Skeletal muscle satellite cell (primary cell): ENCODE measurements around the gene RCAN1.
"Not testable (repeated sequence)": the region's sequence is repeated elsewhere in the genome, so short reads cannot be mapped to it uniquely, and the experiment has no call there.

Experiments used
- H3K27me3 ChIP-seq: 2 replicates; pipeline ENCODE4 v1.7.0; 2013; ENCODE audit warnings: low read length; ENCODE audit not compliant: control insufficient read depth, insufficient read depth
- H3K36me3 ChIP-seq: 2 replicates; pipeline ENCODE4 v1.7.0; 2013; ENCODE audit warnings: mild to moderate bottlenecking, control low read depth, low read length; ENCODE audit not compliant: insufficient read depth
- H3K4me1 ChIP-seq: 2 replicates; pipeline ENCODE4 v1.7.0; 2013; ENCODE audit warnings: low read length; ENCODE audit not compliant: control insufficient read depth, insufficient read depth
- H3K4me2 ChIP-seq: 2 replicates; pipeline ENCODE4 v1.7.0; 2013; ENCODE audit warnings: mild to moderate bottlenecking, low read length
- H3K4me3 ChIP-seq: 2 replicates; pipeline ENCODE4 v1.7.0; 2013; ENCODE audit warnings: low read length
- H3K9ac ChIP-seq: 2 replicates; pipeline ENCODE4 v1.7.0; 2013; ENCODE audit warnings: mild to moderate bottlenecking, low read depth, low read length, moderate library complexity
- H3K9me3 ChIP-seq: replicated peaks from 2 replicates; pipeline ENCODE4 v1.7.0; 2013; ENCODE audit warnings: mild to moderate bottlenecking, control low read depth, low read length

Gene RCAN1

DNA sequence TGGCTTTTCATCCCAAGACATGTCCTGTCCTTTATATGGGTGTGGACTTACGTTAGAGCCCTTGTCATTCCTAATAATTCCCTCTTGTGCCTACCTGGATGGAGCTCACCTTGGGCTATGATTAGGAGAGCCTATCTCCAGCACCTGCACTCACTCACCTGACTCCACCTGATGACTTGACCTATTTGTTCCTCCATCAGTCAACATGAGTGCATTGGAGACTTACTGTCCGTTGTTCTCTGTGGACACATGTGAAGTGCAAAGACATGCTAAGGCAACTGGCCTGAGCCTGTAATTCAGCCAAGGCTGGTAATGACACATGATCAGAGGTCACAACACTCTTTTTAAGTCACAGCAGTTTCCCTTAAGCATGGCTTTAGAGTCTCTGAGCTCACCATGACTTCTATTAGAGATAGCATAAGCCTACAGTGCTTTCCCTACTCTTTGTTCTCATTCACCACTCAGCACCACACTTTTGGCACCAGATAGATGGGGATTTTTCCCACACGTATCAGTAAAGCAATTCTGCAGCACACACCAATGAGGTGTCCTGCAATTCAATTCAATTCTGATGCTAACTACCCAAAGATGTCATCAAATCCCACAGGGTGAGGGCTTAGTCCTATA, 112.3 kb downstream of the RCAN1 start:
- Histone ChIP-seq H3K36me3 (no peaks in the 10 kb centered on the region), H3K9ac (no peak overlapping the region), H3K4me1 (no peaks in the 10 kb centered on the region), H3K4me3 (no peak overlapping the region), H3K27me3 (peaks cover 65% of the 10 kb centered on the region), H3K4me2 (no peak overlapping the region), H3K9me3 (no peaks in the 10 kb centered on the region)

DNA sequence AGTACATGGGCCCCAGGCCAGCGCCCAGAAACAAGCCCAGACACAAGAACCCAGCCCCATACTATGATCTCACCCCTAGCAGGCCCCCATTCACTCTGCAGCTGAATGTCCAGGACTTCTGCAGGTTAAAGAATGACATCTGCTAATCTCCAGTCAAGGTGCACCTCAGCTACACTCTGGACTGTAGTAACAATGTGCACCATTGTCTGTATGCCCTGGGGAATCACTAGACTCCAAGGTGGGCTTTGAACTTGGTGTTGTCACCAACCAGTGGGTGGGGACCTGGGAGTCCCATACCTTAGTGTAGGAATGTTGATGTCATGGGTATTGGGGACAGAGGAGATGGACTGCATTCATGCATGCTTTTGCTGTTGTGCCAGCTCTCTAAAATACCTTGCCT, 113.2 kb downstream of the RCAN1 start:
- H3K9ac ChIP-seq: no peak overlapping the region
- no peak overlapping the region for H3K4me3 ChIP-seq
- no peaks in the 10 kb centered on the region for H3K4me1 ChIP-seq
- peaks cover 63% of the 10 kb centered on the region for H3K27me3 ChIP-seq
- H3K36me3 ChIP-seq: no peaks in the 10 kb centered on the region
- no peak overlapping the region for H3K4me2 ChIP-seq
- H3K9me3 ChIP-seq: no peaks in the 10 kb centered on the region

DNA sequence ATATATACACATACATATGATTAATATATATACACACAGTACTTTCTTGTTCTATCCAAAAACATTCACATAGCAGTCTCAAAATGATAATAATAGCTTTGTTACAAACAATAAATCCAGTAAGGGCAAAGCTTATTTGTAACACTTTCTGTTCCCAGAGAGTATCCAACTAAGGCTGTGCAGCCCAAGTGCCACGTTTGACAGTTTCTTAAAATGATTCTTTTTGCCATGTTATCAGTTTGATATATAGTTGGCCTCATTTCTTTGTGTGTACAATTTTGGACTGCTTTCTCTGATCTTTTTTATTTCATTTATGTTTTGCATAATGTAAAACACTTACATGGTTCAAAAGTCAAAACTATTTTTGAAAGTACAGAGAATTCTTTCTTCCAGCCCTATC, 114.7 kb downstream of the RCAN1 start:
- Histone ChIP-seq H3K4me3 (no peak overlapping the region), H3K9ac (no peak overlapping the region), H3K4me1 (no peaks in the 10 kb centered on the region), H3K36me3 (no peaks in the 10 kb centered on the region), H3K9me3 (no peaks in the 10 kb centered on the region), H3K4me2 (no peak overlapping the region), H3K27me3 (peaks cover 61% of the 10 kb centered on the region)

- no peaks in the 10 kb centered on the region for H3K4me1 ChIP-seq
- H3K4me2 ChIP-seq: no peak overlapping the region
- H3K36me3 ChIP-seq: no peaks in the 10 kb centered on the region
- no peaks in the 10 kb centered on the region for H3K9me3 ChIP-seq
- H3K27me3 ChIP-seq: peaks cover 58% of the 10 kb centered on the region
- no peak overlapping the region for H3K4me3 ChIP-seq
- H3K9ac ChIP-seq: no peak overlapping the region
These were observed 115.8 kb downstream of the RCAN1 start for GRCh38 chr21:34499116-34499515.

DNA sequence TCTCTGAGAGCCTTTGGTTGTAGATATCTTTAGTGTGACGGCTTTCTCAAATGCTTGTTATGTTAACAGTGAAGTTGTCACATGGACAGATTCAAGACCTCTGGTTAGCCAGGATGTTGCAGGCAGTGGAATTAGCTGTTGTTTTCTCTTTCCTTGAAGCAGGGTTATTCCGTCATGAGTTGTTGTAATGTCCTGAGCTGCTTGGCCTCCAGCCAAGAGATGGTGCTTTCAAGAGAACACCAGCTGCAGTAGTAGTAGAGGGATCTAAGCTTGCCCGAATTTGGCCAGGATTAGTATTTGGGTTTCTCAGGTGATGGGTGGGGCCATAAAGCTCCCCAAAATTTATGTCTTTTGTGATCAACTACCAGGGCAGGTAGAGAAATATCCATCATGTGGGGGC, 116.3 kb downstream of the RCAN1 start:
- Histone ChIP-seq H3K4me3 (no peak overlapping the region), H3K27me3 (peaks cover 54% of the 10 kb centered on the region), H3K36me3 (no peaks in the 10 kb centered on the region), H3K4me1 (no peaks in the 10 kb centered on the region), H3K9ac (no peak overlapping the region), H3K4me2 (no peak overlapping the region), H3K9me3 (no peaks in the 10 kb centered on the region)

- not testable (repeated sequence) for H3K4me2 ChIP-seq, H3K4me3 ChIP-seq, H3K27me3 ChIP-seq, H3K4me1 ChIP-seq, H3K9ac ChIP-seq, H3K9me3 ChIP-seq, H3K36me3 ChIP-seq
These were observed 131.1 kb downstream of the RCAN1 start for GRCh38 chr21:34483854-34484253.

GRCh38 chr21:34483435-34483834, 131.5 kb downstream of the RCAN1 start:
- H3K9ac ChIP-seq, H3K9me3 ChIP-seq, H3K27me3 ChIP-seq, H3K4me3 ChIP-seq, H3K4me1 ChIP-seq, H3K36me3 ChIP-seq, H3K4me2 ChIP-seq: not testable (repeated sequence)

- not testable (repeated sequence) for H3K27me3 ChIP-seq, H3K9ac ChIP-seq, H3K36me3 ChIP-seq, H3K9me3 ChIP-seq, H3K4me1 ChIP-seq, H3K4me3 ChIP-seq, H3K4me2 ChIP-seq
These were observed 147.6 kb downstream of the RCAN1 start for GRCh38 chr21:34467333-34467732.
